A204.1 (cell line): ENCODE results near the gene CASKIN1.

ENCODE experiments used
- FAIRE-seq: peaks from 2 replicates; lab custom pipeline; 2012; peaks lifted over from hg19 to GRCh38; lab: Jason Lieb, UNC

Gene CASKIN1

DNA sequence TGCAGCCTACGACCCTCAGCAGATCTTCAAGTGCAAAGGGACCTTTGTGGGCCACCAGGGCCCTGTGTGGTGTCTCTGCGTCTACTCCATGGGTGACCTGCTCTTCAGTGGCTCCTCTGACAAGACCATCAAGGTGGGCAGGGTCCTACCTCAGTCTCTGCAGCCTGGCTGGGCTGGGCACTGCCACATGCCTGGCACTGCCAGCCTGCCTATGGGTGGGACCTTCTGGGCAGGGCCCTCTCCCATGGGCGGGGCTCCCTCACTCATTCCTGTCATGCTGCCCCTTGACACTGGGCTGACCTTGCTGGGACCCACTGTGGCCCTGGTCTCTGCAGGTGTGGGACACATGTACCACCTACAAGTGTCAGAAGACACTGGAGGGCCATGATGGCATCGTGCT, 22.5 kb downstream of the CASKIN1 start:
- FAIRE-seq, result no peak

DNA sequence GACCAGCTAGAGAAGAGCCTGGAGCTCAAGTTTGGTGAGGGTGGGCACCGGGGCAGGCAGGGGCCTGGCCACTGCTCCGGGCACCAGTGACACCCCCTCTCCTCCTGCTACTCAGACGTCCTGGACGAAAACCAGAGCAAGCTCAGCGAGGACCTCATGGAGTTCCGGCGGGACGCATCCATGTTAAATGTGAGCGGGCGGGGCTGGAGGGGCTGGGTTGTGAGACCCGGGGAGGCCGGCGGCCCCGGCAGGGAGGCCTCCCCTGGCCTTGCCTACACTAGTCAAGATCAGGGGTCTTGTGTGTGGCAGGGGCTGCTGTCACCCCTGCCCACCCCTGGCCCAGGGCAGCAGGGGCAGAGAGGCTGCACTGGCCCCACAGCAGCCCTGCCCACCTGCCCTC, 23.0 kb downstream of the CASKIN1 start:
- FAIRE-seq, result no peak

DNA sequence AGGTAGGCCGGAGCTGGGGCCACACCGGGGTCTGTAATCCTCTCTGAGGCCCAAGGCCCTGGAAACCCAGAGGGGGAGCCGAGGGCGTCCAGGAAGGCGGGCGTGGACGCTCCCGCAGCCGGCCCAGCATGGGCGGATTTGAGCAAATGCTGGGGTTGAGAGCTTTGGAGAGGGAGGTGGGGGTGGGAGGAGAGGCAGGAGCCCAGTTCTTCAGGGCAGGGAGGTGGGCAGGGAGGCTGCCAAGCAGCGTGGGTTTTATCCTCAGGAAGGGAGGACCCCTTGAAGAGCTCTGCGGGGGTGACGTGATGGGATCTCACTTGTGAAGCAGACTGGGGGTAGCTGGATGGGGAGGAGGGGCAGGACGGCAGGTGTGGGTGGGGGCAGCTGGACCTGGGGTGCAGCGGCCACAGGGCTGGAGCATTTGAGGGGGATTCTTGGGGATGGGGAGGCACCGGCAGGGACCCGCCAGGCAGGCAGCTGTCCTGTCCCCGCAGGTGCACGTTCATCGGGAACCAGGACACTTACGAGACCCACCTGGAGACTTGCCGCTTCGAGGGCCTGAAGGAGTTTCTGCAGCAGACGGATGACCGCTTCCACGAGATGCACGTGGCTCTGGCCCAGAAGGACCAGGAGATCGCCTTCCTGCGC, 23.6 kb downstream of the CASKIN1 start:
- no peak for FAIRE-seq

DNA sequence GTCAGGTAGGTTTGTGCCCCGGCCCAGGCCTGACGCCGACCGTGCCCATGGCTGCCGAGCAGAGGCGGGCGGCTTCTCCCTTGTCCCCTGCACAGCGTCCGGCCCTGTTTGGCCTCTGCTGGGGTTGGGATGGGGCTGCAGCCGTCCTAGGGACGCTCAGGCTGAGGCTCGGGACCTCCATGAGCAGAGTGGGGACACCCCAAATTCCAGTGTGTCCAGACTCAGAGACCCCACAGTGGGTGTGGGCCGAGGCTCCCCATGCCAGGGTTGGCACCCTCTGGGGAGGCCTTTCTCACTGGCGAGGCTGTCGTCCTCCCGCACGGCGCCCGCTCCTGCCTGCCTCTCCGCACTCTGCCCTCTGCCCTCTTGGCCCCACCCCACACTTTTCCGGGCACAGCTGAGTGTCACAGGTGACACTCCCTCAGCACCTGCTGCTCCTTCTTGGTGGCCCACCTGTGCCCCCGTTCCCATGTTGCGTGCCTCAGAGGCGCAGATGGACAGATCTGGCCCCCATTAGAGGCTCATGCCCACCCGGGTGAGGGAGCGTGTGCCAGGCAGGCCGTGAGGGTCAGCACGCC, 24.7 kb downstream of the CASKIN1 start:
- no peak for FAIRE-seq

DNA sequence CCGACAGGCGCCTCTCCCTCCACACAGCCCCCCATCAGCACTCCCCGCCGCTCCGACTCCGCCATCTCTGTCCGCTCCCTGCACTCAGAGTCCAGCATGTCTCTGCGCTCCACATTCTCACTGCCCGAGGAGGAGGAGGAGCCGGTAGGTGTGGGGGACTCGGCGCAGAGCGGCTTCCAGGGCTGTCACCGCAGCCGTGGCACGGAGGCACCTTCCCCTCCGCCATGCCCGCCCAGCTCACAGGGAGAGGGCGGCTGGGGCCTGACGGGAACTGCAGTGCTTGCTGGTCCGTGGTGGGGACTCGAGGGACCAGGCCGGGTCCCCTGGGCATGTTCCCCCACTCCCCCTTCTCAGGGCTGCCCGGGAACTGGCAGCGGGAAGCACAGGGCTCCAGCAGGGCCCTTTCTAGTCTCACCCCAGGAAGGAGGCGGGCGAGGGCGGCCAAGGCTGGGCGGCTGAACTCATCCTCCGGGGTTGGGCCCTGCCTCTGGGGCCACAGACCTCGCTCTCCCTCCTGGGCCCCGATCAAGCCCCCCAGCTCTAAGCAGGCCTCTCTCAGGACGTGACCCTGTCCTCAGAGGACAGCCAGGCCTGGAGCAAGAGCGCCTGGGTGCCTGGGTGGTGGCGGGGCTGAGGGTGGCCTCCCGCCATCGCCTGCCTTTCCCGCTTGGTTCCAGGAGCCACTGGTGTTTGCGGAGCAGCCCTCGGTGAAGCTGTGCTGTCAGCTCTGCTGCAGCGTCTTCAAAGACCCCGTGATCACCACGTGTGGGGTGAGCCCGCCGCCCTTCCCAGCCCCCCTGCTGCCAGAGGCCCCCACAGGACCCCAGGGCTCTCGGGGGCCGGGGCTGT, 25.6 kb downstream of the CASKIN1 start:
- no peak for FAIRE-seq

DNA sequence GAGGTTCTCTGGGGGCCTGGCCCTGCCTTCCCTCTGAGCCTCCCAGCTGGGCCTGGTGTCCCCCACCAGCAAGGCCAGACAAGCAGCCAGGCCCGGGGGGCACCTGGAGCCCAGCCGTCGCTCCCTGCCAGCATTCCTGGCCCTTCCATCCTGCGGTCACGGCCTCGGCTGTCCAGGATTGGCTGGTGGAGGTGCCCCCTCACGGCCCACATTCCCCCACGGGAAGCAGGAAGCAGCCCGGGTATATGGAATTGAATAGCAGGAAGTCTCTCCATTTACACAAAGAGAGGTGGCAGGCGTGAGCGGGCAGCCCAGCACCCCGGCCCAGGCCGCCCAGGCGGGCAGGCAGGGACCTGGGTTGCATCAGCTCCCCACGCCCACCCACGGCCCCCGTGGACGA, 26.3 kb downstream of the CASKIN1 start:
- FAIRE-seq, result no peak

DNA sequence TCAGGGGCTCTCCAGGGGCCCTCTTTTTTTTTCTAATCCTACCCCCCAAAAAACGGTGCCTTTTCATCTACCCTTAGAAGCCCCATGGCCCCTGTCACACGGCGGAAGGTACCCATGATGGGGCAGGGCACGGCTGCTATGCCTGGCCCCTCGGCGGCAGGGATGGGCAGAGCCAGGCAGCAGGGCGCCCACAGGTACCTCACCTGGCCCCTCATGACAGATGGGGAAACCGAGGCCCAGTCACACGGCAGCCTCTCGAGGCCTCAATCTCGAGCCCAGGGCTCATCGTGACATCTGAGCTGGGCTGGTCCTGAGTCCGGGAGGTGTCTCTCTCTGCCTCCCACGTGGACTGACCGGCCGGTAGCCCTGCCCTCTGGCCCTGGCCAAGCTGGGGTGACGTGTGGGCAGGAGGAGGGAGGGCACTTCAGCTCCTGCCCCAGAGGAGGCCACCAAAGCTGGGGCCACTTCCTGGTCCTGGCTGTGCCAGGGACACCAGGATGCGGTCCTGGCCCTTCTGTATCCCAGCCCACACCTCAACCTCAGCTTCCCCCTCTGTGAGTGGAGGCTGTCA, 29.3 kb downstream of the CASKIN1 start:
- FAIRE-seq, result no peak

DNA sequence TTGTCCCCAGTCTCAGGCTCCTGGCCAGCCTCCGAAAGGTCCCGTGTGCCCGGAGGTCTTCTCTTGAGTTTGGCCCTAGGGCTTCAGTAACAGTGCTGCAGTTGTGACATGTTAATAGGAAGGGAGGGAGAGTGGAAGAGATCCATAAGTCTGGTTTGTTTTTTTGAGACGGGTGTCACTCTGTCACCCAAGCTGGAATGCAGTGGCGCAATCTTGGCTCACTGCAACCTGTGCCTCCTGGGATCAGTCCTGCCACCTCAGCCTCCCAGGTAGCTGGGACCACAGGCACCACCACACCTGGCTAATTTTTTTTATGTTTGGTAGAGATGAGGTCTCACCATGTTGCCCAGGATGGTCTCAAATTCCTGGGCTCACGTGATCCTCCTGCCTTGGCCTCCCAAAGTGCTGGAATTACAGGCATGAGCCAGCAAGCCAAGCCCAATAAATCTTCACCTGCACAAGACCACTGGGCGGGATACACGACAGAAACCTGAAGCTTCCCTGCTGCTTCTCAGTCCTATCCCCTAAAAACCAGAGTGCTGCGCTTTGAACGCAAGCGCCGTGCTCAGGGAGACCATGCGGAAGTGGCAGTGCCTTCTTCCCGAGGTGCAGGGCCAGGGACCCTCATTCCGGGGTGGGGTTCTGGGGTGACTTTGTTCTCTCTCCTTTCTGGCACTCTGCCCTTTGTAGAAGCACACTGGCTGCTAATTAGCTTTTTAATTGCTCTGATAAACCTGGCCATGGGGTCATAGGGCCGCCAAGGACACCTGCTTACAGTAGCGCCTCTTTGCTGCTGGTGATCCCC, 29.9 kb downstream of the CASKIN1 start:
- FAIRE-seq, result no peak

DNA sequence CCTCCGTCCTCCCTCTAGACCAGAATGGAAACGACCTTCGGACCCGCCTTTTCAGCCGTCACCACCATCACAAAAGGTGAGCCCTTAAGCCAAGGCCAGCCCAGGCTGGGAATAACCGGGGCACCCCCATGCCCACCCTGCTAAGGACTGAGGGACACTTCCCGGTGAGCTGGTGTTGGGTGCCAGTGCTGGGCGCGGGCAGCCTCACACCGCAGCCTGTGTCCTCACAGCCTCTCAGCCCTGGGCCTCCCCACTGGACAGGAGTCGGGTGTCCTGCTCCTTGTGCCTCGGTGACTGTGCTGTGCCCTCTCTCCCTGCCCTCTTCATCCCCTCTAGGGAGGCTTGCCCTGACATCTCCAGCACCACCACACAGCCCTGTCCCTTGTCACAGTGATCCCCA, 30.5 kb downstream of the CASKIN1 start:
- no peak for FAIRE-seq

DNA sequence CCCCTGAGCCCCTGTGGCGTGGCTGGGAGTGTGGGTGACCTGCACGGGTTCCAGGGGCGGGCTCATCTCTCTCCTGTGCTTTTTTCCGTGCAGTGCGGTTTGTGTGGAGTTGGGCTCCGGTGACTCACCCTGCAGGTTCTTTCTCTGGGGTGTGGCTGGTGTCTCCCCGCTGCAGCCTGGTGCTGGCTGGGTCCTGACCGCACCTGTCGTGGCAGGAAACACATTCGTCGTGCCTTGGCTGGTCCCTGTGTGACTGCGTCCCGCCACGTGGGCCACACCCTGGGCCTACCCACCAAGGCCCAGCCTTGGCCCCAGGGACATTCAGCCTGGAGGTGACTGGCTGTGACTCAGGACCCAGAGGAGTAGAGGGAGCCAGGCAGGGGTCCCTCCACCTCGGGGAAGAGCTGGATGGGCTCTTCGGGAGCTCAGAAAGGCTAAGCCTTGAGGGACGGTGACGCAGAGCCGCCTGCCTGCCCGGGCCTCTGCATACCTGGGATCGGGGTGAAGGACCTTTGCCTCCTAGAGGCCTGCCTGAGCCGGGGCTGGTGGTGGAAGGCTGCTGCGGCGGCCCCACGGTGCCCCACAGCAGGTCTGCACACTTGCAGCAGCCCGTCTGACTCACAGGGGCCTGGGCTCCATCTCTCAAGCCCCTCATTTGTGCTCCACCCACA, 33.1 kb downstream of the CASKIN1 start:
- no peak for FAIRE-seq

DNA sequence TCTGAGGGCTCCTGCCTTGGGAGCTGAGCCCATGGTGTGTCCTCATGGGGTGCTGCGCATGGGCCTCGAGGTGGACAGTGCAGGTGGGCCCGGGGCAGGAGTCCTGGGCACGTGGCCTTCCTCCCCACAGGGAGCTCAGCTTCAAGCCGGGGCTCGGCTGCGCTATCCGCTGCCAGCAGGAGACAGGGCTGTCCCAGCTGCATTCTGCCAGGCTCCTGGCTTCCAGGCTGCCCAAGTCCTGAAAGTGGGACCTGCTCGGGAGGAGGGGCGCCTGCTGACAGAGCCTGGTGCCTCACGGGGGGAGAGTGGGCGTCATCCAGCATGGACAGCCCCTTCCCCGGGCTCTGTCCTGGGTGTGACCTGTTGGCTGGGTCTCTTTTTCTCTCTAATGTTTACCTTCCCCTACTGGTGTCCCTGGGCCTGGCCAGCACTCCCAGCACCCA, 33.7 kb downstream of the CASKIN1 start:
- no peak for FAIRE-seq

DNA sequence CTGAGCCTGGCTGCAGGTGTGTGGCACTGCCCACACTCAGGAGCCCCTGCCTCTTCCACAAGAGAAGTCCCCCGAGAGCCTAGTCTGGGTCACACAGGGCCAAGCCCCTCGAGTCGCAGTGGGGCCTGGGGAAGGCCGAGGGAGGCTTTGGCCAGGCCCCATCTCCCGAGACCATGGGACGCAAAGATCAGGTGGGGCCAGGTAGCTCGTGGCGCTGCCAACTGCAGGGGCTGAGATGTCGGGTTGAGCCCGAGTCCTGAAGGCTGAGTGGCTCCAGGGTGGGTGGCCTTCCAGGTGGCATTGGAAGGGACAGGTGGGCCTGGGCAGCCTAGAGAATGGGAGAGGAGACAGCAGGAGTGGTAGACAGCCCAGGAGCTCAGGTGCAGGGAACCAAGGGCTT, 34.5 kb downstream of the CASKIN1 start:
- FAIRE-seq, result no peak

DNA sequence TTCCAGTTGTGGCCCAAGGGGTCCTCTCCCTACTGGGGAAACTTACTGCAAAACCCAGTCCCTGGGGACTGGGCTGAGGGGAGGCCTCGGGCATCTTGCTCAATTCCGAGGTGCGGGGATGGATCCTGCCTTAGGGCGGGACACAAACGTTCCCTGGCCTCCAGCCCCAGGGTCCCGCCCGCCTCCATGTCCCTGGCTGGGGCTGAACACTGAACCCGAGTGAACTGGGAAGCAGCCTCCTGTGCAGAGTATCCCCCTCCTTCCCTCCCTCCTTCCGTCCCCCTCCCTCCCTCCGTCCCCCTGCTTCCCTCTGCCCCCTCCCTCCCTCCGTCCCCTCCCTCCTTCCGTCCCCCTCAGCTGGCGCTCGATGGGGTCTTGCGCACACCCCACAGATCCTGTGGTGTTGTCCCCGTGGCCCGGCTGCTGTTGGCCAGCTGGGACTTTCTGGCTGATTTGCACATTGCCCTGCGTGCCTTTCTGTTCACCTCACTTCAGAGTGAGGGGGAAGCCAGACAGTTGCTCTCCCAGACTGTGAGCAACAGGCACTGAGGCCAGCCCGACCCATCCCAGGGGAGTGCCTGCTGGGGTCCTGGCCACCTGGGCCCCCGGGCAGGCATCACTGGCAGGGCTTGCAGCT, 35.4 kb downstream of the CASKIN1 start:
- no peak for FAIRE-seq

DNA sequence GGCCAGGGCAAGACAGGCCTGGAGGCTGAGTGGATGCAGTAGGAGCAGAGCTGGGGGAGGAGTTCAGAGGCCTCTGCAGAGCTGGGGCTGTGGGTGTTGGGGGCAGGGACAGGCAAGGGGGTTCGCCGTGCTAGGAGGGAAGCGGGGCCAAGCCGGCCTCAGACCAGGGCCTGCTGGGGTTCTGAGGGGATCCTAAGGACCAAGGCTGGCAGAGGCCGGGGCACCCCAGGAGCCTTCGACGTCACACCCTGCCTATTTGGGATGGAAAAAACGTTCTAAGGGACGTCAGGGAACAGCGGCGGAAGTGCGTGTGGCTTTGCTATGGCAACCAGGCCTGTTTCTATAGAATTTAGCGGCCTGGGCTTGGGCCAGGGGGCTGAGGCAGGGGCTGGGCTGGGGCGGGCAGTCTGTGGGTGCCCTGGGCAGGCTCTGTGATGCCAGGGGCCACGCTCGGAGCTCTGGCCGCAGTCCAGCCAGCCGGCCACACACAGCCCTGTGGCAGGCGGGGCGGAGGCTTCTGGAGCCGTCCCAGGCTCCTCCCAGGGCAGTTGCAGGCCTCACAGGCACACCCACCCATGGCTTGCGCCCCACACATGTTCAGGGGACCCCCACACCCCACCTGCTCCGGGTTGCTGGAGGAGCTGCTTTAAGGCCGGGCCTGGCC, 37.1 kb downstream of the CASKIN1 start:
- no peak for FAIRE-seq

DNA sequence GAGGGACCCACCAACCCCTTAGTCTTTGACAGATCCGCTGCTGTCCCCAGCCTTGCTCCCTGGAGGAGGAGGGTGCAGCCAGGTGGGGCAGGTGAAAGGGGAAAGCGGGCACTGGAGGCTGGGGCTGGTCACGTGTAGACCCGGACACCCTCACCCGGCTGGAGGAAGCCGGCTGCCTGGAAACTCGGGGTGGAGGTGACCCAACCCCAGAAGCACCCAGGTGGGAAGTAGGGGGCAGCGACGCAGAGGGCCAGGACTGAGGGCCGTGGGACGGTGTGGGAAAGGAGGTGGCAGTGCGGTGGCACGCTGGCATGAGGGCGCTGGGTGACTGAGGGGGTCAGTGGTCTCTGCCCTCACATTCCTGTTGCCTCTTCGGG, 38.2 kb downstream of the CASKIN1 start:
- no peak for FAIRE-seq

DNA sequence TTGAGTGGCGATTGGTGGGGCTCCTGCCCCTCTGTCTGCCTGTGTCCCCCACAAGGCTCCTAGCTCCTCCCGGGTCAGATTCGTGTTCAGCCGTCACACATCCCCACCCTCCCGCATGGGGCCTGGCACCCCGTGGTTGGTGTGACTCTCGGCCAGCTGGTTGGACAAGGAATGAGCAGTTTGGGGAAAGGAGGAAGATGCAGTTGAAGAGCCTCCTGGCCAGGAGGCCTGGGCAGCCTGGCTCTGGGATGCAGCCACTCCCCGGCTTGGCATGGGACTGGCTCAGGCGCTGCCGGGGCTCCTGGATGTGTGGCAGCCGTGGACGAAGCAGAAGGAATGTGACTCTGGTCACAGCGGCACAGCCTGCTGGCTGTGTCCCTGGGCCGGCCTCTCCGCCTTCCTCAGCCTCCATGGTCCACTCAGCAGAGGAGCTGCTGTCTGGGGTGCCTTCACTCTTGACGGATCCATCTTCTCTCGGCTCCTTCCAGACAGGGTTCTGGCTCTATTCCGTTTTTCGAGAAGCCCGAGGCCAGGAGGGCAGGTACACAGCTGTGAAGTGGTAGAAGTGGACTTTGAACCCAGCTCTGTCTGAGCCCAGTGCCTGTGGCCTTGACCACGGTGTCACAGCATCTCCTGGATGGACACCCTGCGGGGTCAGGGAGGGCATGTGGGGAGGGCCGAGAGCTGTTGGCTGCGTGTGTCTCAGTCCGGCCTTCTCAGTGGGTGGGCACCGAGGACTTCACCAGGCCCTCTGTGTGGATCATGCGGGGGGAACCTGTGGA, 38.7 kb downstream of the CASKIN1 start:
- FAIRE-seq, result no peak

DNA sequence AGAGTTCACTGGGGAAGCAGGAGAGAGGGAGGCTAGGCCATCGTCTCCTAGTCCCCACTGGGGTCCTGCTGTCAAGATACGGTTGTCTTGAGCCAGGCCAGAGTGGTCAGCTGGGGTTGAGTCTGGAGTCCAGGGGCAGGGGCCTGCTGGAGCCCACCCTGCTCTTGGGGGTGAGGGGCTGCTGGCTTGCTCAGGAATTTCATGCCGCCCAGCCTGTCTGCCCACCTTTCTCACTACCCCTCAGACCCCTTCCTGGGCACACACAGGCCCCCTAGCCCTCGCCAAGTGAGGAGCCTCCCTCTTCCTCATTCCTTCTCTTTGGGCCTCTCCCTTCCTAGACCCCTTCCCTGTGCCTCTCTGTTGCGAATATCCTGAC, 39.6 kb downstream of the CASKIN1 start:
- FAIRE-seq, result no peak

DNA sequence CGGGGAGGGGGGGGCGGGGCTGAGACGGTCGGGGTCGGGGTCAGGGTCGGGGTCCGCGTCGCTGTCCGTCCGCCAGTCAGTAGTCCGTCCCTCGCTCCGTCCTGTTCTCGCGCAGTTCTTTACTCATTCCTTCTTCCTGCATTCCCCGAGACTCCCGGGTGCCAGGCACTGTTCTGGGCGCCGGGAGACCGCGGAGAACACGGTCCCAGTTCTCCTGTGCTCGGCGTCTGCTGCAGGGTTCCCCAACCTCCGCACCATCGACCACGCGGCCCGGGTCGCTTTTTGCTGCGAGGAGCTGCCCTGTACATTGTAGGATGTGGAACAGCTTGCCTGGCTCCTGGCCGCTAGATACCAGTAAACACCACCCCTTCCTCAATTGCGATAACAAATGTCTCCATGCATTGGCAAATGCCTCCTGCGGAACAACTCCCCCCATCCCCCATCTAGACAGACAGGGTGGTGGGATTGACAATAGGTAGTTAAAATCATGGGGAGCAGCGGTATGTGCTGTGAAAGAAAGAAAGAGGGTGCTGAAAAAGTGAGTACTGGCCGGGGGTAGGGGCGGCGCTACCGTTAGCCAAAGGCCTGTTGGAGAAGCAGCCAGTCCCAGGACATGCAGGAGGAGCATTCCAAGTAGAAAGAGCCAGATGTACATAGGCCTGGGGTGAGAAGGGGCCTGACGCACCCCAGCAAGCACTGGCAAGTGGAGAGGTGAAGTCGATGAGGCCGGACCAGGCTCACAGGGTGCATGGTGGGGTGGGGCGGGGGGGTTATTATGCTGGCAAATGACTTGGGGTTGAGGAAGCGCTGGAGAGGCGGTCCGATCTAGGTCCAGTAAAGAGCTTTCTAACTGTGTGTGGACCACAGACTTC, 40.2 kb downstream of the CASKIN1 start:
- no peak for FAIRE-seq
